Hepatic stellate cell (primary cell): ENCODE measurements around the gene PKP1.

Experiments
- DNase-seq: peaks from one replicate; pipeline ENCODE4 v3.0.0; 2011; ENCODE audit warnings: low spot score

Gene PKP1

GRCh38 chr1:201260648-201261311, 22.5 kb upstream of the PKP1 start:
- no peak for DNase-seq

GRCh38 chr1:201261771-201262547, 21.3 kb upstream of the PKP1 start:
- DNase-seq: peak; percentile 65

DNA sequence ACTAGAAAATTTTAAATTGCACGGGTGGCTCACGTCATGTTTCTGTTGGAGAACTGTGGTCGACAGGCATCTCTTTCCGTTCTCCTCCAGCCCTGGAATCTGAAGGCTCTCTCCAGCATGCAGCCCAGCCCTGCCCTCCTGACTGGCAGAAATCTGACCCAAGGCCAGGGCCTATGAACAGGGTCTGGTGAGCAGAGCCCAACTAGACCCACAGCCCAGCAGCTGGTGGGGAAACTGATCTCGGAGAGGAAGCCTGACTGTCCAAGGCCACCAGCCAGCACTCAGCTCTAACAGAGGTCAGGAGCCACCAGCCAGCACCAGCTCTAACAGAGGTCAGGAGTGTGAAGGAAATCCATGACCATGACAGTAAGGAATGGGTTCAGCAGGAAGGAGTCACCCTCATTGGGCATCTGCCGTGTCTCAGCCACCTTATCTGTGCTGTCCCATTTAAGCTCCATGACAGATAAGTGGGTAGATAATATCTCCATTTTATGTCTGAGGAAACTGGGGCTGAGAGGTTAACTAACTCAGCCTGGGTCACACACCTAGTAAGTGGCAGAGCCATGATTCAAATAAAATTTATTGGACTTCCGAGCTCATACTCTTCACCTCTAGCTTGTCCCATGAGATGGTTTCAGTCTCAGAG, 20.2 kb upstream of the PKP1 start:
- DNase-seq: no peak

DNA sequence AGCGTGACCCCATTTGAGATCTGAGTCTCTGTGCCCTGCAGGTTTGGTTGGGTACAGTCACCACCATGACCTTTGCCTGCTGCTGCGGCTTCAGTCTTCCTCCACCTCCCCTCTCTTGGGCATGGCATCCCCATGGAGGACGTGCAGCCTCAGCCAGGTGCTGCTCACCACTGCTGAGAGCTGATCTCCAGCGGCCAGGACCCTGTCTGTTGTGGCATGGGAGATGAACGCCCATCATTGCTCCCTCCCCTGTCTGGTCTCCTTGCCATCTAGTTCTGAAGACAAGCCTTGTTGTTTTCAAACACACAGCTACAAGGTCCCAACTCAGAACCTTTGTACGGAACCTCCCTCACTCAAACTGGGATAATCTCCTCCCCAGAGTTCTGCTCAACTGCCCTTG, 19.2 kb upstream of the PKP1 start:
- no peak for DNase-seq

DNA sequence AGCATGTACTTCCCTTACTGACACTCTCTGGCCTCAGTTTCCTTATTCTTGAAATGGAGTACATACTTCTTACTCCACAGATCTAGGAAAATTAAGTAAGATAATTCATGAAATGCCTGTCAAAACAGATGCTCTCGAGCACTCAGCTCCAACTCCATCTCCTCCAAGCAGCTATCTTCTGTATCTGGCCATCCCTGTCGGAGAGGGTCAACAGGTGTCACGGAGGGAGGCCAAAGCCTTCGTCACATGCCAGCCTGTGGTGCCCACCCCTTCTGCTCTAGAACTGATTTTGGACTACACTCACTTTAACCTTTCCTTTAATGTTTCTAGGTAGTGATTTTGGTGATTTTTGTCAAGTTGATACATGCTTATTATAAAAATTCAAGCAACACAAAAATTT, 18.8 kb upstream of the PKP1 start:
- DNase-seq: no peak

- no peak for DNase-seq
Measured at GRCh38 chr1:201265756-201266155, 17.6 kb upstream of the PKP1 start.

DNA sequence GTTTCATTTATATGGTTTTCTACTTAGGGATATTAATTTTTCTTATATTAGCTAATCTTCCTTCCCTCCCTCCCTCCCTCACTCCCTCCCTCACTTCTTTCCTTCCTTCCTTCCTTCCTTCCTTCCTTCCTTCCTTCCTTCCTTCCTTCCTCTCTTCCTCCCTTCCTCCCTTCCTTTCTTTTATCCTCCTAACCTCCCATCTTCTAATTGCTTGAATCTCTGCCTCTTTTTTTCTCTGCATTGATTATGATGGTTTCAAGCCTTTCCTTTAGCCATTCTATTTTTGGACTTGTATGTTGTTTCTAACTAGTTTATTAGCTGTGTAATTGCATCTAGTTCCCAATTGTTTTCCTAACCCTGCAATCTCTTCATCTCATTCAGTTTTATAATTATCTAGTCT, 17.0 kb upstream of the PKP1 start:
- no peak for DNase-seq

GRCh38 chr1:201266774-201267173, 16.5 kb upstream of the PKP1 start:
- peak; percentile 86 for DNase-seq

GRCh38 chr1:201267481-201268229, 15.7 kb upstream of the PKP1 start:
- peak; percentile 67 for DNase-seq

GRCh38 chr1:201268604-201269151, 14.6 kb upstream of the PKP1 start:
- DNase-seq: peak; percentile 94

GRCh38 chr1:201269281-201269680, 14.0 kb upstream of the PKP1 start:
- no peak for DNase-seq

GRCh38 chr1:201269900-201270410, 13.4 kb upstream of the PKP1 start:
- no peak for DNase-seq

GRCh38 chr1:201270616-201271390, 12.5 kb upstream of the PKP1 start:
- DNase-seq: no peak

DNA sequence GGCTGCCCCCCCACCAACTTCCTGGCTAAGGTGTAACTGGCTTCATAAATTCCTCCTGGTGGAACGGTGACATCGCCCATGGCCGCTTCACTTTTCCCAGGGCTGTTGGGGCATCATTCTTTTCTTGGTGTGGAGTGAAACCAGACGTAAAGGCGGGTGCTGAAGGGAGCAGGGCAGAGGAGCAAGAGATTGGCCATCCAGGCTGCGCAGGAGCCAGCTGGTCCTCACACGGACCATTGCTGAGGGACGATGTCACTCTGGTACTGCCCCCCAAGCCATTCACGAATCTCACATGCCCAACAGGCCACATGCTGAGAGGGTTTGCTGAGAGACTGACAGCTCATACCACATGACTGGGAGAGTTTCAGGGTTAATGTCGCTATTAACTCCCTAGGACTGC, 10.5 kb upstream of the PKP1 start:
- no peak for DNase-seq

DNA sequence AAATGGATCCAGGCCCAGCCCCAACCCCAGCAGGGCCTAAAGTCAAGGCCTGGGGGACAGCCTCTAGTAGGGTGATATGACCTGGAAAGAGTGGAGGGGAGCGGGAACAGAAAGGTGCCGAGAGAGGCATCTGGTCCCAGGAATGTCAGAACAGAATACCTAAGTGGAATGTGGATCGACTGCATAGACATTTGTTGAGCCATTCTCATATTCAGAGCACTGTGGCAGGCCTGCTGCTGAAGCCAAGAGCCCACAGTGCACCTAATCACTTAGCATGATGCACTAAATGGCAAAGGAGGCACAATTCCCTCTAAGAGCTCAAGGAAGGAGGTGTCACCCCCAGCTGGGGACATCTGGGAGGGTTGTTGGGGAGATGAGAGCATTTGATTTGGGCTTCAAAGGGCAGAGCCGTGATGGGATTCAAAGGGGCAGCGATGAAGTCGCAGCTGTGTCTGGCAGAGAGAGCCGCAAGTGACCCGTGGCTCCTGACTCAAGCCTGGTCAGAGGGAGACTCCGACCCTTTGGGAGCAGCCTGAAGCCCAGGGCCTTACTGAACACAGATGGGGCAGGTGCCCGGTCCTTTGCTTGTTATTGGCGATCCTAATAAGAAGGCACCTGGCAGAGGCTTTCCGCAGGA, 8.6 kb upstream of the PKP1 start:
- no peak for DNase-seq

GRCh38 chr1:201275253-201275666, 8.0 kb upstream of the PKP1 start:
- no peak for DNase-seq

DNA sequence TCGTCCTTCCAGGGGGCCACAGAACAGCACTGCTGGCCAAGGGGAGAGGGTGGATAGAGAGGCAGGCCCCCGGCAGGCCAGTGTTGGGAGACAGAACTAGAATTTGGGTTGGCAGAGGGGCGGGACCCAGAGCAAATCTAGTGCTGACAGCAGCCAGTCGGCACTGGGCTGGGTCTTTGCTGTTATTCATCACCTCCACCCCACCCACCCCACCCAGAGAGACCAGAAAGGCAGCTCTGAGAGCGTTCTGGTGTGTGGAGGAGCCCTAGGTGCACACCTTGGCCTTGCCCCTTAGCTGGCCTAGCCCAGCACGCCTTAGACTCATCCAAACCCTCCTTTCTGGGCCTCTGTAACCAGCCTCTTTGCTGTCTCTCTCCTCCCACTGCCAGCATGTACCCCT, 6.4 kb upstream of the PKP1 start:
- no peak for DNase-seq

- DNase-seq: no peak
Measured at GRCh38 chr1:201277441-201277840, 5.9 kb upstream of the PKP1 start.

DNA sequence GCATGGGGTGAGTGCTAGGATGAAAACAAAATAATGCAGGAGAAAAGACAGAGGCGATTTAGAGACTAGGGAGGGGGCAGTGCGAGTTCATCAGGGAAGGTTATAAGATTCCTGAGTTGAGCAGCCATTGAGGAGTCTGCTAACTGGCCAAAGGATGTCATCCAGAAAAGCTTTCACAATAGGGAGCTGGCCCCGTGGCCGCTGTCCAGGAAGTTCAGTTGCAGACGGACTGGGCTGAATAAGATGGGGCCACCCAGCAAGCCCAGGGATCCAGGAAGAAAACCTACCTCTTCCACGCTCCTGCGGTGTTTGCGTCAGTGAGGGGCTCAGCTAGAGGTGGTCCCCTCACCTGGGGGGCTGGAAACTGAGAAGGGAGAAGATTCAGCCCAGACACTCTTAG, 4.0 kb upstream of the PKP1 start:
- DNase-seq: no peak

DNA sequence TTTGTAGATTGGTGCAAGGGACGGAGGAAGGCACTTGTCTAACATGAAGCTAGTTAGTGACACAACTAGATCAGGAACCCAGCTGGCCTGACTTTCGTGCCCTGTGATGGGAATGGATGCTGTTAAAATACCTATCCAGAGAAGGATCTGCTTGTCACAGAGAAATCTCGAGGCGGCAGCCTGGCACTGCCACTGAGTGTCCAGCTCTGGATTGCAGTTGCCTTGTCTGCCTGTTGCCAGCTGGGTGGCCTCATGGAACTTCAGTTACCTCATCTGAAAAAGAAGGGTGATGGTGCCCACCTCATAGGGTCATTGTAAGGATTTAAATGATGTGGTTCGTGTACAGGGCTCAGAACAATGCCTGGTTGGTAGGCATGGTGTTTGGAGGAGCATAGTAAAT, 2.4 kb upstream of the PKP1 start:
- DNase-seq: no peak

DNA sequence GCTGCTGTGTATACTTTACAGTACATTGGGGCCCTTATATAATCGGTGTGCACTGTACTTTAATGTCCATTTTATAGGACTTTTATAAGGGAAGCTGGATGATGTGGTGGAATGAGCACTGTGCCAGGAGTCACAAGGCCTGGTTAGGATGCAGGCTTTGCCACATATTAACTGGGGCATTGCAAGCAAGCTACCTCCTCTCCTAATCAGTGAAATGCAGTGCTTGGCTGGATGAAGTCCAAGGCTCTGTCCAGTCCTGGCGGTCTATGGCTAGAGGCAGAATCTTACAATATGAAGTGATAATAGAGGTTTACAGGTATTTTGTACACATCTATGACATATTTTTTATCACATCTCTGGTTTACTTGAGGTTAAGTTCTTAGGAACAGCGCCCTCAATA, 1.7 kb upstream of the PKP1 start:
- no peak for DNase-seq
